G401.6 (cell line): ENCODE data around the gene GABRP.

Experiments used
- FAIRE-seq: peaks from 2 replicates; lab custom pipeline; 2012; peaks lifted over from hg19 to GRCh38; lab: Jason Lieb, UNC

Gene GABRP

DNA sequence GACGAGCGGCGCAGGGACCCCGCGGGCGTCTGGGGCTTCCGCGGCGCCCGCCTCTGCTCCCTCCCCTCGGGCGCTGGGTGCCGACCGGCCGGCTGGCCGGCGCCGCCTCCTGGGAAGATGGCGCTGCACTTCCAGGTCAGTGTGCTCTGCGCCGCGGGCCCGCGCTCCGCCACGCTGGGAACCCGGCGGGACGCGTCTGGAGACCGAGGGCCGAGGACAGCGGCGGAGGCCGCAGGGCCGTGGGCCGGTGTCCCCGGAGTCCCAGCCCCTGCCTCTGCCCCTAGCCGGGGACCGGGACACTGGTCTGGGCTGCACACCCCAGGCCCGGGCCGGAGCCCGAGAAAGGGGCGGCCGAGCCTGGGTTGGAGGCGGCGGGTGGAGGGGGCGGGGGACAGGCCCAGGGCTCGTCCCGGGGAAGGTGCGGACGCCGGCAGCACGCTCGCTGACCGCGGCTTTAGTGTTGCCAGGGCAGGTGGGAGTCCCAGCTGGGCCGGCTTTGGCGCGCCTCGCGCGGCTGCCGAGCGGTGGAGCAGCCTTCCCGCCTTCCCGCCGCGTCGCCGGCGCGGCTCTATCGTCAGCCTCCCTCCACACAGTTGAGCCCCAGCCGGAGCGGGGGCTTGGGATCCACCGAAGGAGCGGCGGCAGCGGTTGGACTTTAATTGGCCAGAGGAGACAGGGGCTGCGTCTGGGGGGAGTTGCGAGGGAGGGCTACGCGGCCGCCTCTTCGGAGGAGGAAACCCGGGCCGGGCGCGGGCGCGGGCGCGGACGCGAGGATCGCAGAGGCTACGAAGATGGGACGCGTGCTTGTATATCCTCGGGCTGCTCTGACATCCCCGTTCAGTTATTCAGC is 78.6 kb downstream of the GABRP start, which contains the start of gene RANBP17:
RANBP17 (plus strand) TSS at position 102 of the 850 bp plus-strand sequence.
- FAIRE-seq = no peak

GRCh38 chr5:170863646-170864045 is 80.1 kb downstream of the GABRP start:
- no peak for FAIRE-seq
